Measurements from ENCODE around the gene OCA2. TPM values are rescaled to one million over a fixed set of nuclear protein-coding genes. Genes with fewer than 3 reads are reported as not detected.
A peak's percentile ranks its signal among the peaks of the same experiment; 100 is the strongest.

The OCA2 gene
- polyA plus RNA-seq, 1 donor from 2014 or later: 0.97 TPM

- no peak overlapping the region for H2AFZ ChIP-seq (ENCODE audit: low read depth, low read length)
- no peaks in the 10 kb centered on the region for H3K27me3 ChIP-seq (ENCODE audit: insufficient read depth, low read depth, low read length)
- H3K27ac ChIP-seq (ENCODE audit: low read length): no peak overlapping the region
- H3K4me3 ChIP-seq (ENCODE audit: low read length): no peak overlapping the region
- no peak overlapping the region for H3K4me2 ChIP-seq (ENCODE audit: low read length)
- peaks cover 3% of the 10 kb centered on the region for H3K36me3 ChIP-seq (ENCODE audit: insufficient read depth, low read length)
- H3K79me2 ChIP-seq (replicated peaks; ENCODE audit: insufficient read depth, low read length): no peaks in the 10 kb centered on the region
- TF ChIP-seq EP300 (conservative IDR thresholded peaks at IDR 0.05; ENCODE audit: poor library complexity, severe bottlenecking): no peak
- TF ChIP-seq POLR2AphosphoS5 (IDR thresholded peaks at IDR 0.05): no peak
- TF ChIP-seq REST (IDR thresholded peaks at IDR 0.05; ENCODE audit: borderline replicate concordance): no peak
- no peak for TF ChIP-seq TAF1 (IDR thresholded peaks at IDR 0.05; ENCODE audit: low read depth)
- no peak for TF ChIP-seq EZH2 (IDR thresholded peaks at IDR 0.05; ENCODE audit: borderline replicate concordance, insufficient read depth, low read length, poor library complexity, severe bottlenecking)
- no peak for TF ChIP-seq MXI1 (conservative IDR thresholded peaks at IDR 0.05; ENCODE audit: poor library complexity, severe bottlenecking)
- peak; percentile 65 for TF ChIP-seq RAD21 (conservative IDR thresholded peaks at IDR 0.05)
- peak; percentile 66 for TF ChIP-seq SMC3 (conservative IDR thresholded peaks at IDR 0.05; ENCODE audit: poor library complexity)
- TF ChIP-seq CTCF (IDR thresholded peaks at IDR 0.05; ENCODE audit: poor library complexity, severe bottlenecking): peak; percentile 68
- no peaks in the 10 kb centered on the region for H3K9me2 ChIP-seq (ENCODE audit: insufficient read depth, low read length)
- H3K9me3 ChIP-seq (ENCODE audit: low read length): no peaks in the 10 kb centered on the region
- H4K20me1 ChIP-seq (ENCODE audit: insufficient read depth): no peaks in the 10 kb centered on the region
- no peaks in the 10 kb centered on the region for H3F3A ChIP-seq (ENCODE audit: insufficient read depth, low read length, poor library complexity, severe bottlenecking)
- no peak overlapping the region for H3K9ac ChIP-seq (ENCODE audit: low read length)
Measured at GRCh38 chr15:28125673-28126651, 26.8 kb upstream of the OCA2 start.

- H3K27ac ChIP-seq (ENCODE audit: low read length): no peak overlapping the region
- H3K36me3 ChIP-seq (ENCODE audit: insufficient read depth, low read length): peaks cover 6% of the 10 kb centered on the region
- H3K79me2 ChIP-seq (replicated peaks; ENCODE audit: insufficient read depth, low read length): no peaks in the 10 kb centered on the region
- no peak overlapping the region for H3K4me2 ChIP-seq (ENCODE audit: low read length)
- no peak overlapping the region for H3K9ac ChIP-seq (ENCODE audit: low read length)
- no peaks in the 10 kb centered on the region for H4K20me1 ChIP-seq (ENCODE audit: insufficient read depth)
- no peak for TF ChIP-seq EP300 (conservative IDR thresholded peaks at IDR 0.05; ENCODE audit: poor library complexity, severe bottlenecking)
- no peak for TF ChIP-seq REST (IDR thresholded peaks at IDR 0.05; ENCODE audit: borderline replicate concordance)
- TF ChIP-seq POLR2AphosphoS5 (IDR thresholded peaks at IDR 0.05): no peak
- no peak for TF ChIP-seq CTCF (IDR thresholded peaks at IDR 0.05; ENCODE audit: poor library complexity, severe bottlenecking)
- no peak for TF ChIP-seq TAF1 (IDR thresholded peaks at IDR 0.05; ENCODE audit: low read depth)
- TF ChIP-seq RAD21 (conservative IDR thresholded peaks at IDR 0.05): no peak
- no peak for TF ChIP-seq EZH2 (IDR thresholded peaks at IDR 0.05; ENCODE audit: borderline replicate concordance, insufficient read depth, low read length, poor library complexity, severe bottlenecking)
- TF ChIP-seq MXI1 (conservative IDR thresholded peaks at IDR 0.05; ENCODE audit: poor library complexity, severe bottlenecking): no peak
- no peak for TF ChIP-seq SMC3 (conservative IDR thresholded peaks at IDR 0.05; ENCODE audit: poor library complexity)
- H3K9me3 ChIP-seq (ENCODE audit: low read length): no peaks in the 10 kb centered on the region
- no peaks in the 10 kb centered on the region for H3K9me2 ChIP-seq (ENCODE audit: insufficient read depth, low read length)
- no peak overlapping the region for H3K4me3 ChIP-seq (ENCODE audit: low read length)
- H3K27me3 ChIP-seq (ENCODE audit: insufficient read depth, low read depth, low read length): no peaks in the 10 kb centered on the region
- no peak overlapping the region for H2AFZ ChIP-seq (ENCODE audit: low read depth, low read length)
- no peaks in the 10 kb centered on the region for H3F3A ChIP-seq (ENCODE audit: insufficient read depth, low read length, poor library complexity, severe bottlenecking)
Measured at GRCh38 chr15:28124841-28125240, 25.7 kb upstream of the OCA2 start.

Measured in neural cell (in vitro differentiated cells).